GM12878 (cell line): ENCODE results near the gene ZBTB22. TPM values are rescaled to one million over a fixed set of nuclear protein-coding genes. Genes with fewer than 3 reads are reported as not detected.

Source experiments
- BHLHE40 ChIP-seq, 2 experiments: fragments of 450-650 bp in 1 of 2; IDR thresholded peaks; 2 replicates each; pipeline ENCODE4 v1.6.1; 2011 to 2017; ENCODE audit warnings: low read depth in 2 of 2, borderline replicate concordance in 1 of 2, improper control_type of control experiment in 1 of 2, low read length in 1 of 2, mild to moderate bottlenecking in 1 of 2
- E2F8 ChIP-seq: fragments of 450-650 bp; IDR thresholded peaks from 2 replicates; pipeline ENCODE4 v1.6.1; 2018; ENCODE audit warnings: mild to moderate bottlenecking, low read depth, moderate library complexity; ENCODE audit not compliant: partially characterized antibody
- EGR1 ChIP-seq, 2 experiments: IDR thresholded peaks; 1 replicate in 1 of 2; 2 replicates in 1 of 2; pipeline ENCODE4 v1.6.1; 2011 to 2012; ENCODE audit warnings: low read depth in 2 of 2, low read length in 2 of 2, borderline replicate concordance in 1 of 2, mild to moderate bottlenecking in 1 of 2, moderate library complexity in 1 of 2
- FOS ChIP-seq: IDR thresholded peaks from 3 replicates; pipeline ENCODE4 v1.6.1; 2011; ENCODE audit warnings: borderline replicate concordance; ENCODE audit not compliant: insufficient read length; ENCODE audit errors: extremely low read depth
- MLLT1 ChIP-seq: fragments of 450-650 bp; IDR thresholded peaks from 2 replicates; pipeline ENCODE4 v1.6.1; 2016; ENCODE audit warnings: mild to moderate bottlenecking
- NFXL1 ChIP-seq: fragments of 450-650 bp; IDR thresholded peaks from 2 replicates; pipeline ENCODE4 v1.6.1; 2017; ENCODE audit warnings: antibody characterized with exemption, mild to moderate bottlenecking, borderline replicate concordance
- NKRF ChIP-seq: fragments of 450-650 bp; conservative IDR thresholded peaks from 2 replicates; pipeline ENCODE4 v1.6.1; 2017; ENCODE audit warnings: mild to moderate bottlenecking, moderate library complexity
- PML ChIP-seq: IDR thresholded peaks from 2 replicates; pipeline ENCODE4 v1.6.1; 2012; ENCODE audit warnings: low read length, inconsistent platforms
- POLR2AphosphoS2 ChIP-seq: IDR thresholded peaks from 2 replicates; pipeline ENCODE4 v1.6.1; 2011; ENCODE audit warnings: low read depth, mild to moderate bottlenecking, low read length, improper control_type of control experiment, moderate library complexity
- RB1 ChIP-seq: fragments of 450-650 bp; formaldehyde crosslinking; IDR thresholded peaks from 2 replicates; pipeline ENCODE4 v1.6.1; 2017; ENCODE audit warnings: mild to moderate bottlenecking, borderline replicate concordance
- SIN3A ChIP-seq: IDR thresholded peaks from 2 replicates; pipeline ENCODE4 v1.6.1; 2012; ENCODE audit warnings: low read depth, low read length, improper control_type of control experiment
- SIX5 ChIP-seq: IDR thresholded peaks from 2 replicates; pipeline ENCODE4 v1.6.1; 2011; ENCODE audit warnings: mild to moderate bottlenecking, low read depth, low read length, moderate library complexity; ENCODE audit not compliant: severe bottlenecking
- SMAD1 ChIP-seq: fragments of 450-650 bp; IDR thresholded peaks from 2 replicates; pipeline ENCODE4 v1.6.1; 2018; ENCODE audit warnings: mild to moderate bottlenecking, low read depth; ENCODE audit not compliant: partially characterized antibody
- SMAD5 ChIP-seq: IDR thresholded peaks from 2 replicates; pipeline ENCODE4 v1.6.1; 2016; ENCODE audit warnings: antibody characterized with exemption, low read depth
- SREBF1 ChIP-seq: IDR thresholded peaks from 2 replicates; pipeline ENCODE4 v1.6.1; 2012; ENCODE audit warnings: mild to moderate bottlenecking, low read length
- ZBTB40 ChIP-seq: fragments of 450-650 bp; IDR thresholded peaks from 2 replicates; pipeline ENCODE4 v1.6.1; 2016; ENCODE audit warnings: mild to moderate bottlenecking, moderate library complexity, borderline replicate concordance
- ZNF207 ChIP-seq: fragments of 450-650 bp; IDR thresholded peaks from 2 replicates; pipeline ENCODE4 v1.6.1; 2014; ENCODE audit warnings: antibody characterized with exemption, mild to moderate bottlenecking, borderline replicate concordance
- ZNF384 ChIP-seq: IDR thresholded peaks from 2 replicates; pipeline ENCODE4 v1.6.1; 2012; ENCODE audit warnings: low read depth, mild to moderate bottlenecking, low read length, improper control_type of control experiment, borderline replicate concordance
- polyA plus RNA-seq, 11 experiments: library from polyadenylated mRNA; depleted of rRNA in 4 of 11; unstranded in 6 of 11; stranded (reverse) in 5 of 11; fragments of >200 nt; fragmentation: Nextera tagmentation in 4 of 11; fragmentation: Illumina TruSeq in 1 of 11; extraction: Ambion mirVana in 4 of 11; extraction: Trizol in 1 of 11; gene quantifications; 1 replicate in 1 of 11; 2 replicates in 10 of 11; pipeline versions ENCODE4 v1.2.1 to v1.2.3, GENCODE V29; 2011 to 2016; ENCODE audit warnings: inconsistent platforms in 2 of 11, missing spikeins in 2 of 11, low read depth in 1 of 11
- total RNA-seq, 4 experiments: library from RNA; depleted of rRNA in 3 of 4; stranded (reverse); fragments of >200 nt in 3 of 4; fragmentation: Illumina TruSeq in 1 of 4; extraction: Trizol in 1 of 4; gene quantifications; 2 replicates each; pipeline versions ENCODE4 v1.2.1 to v1.2.3, GENCODE V29; 2013 to 2021

ZBTB22 gene
- total and polyA plus RNA-seq, 10 of the 15 experiments (the other 5 are each of a cell fraction or from before 2014, with no cell fraction given) = 0.11 to 9.9 (median 4.8) TPM

GRCh38 chr6:33271468-33272274, 45.9 kb downstream of the ZBTB22 start, which contains the start of the genes RPS18 and VPS52 (continued):
- TF ChIP-seq SREBF1 = 0 out of 2 replicates have a peak, but pooled peaks have one; percentile 1
- TF ChIP-seq ZNF207 = no peak
- no peak for TF ChIP-seq PML
- no peak for TF ChIP-seq FOS
- TF ChIP-seq NKRF = peak; percentile 83
- peak in 1 of 2 experiments; percentile 42; a peak in 1 of 4 replicates for TF ChIP-seq BHLHE40 (IDR thresholded peaks at IDR 0.05; ENCODE audit: borderline replicate concordance in 1 of 2, low read depth in 2 of 2, low read length in 1 of 2)
- TF ChIP-seq MLLT1 = peak; percentile 85
- peak; percentile 98 for TF ChIP-seq E2F8
- no peak for TF ChIP-seq NFXL1
- peak; percentile 29 to 50; a peak in 2 of 3 replicates for TF ChIP-seq EGR1 (IDR thresholded peaks at IDR 0.05; ENCODE audit: borderline replicate concordance in 1 of 2, low read depth in 2 of 2, low read length in 2 of 2)
- peak; percentile 90 for TF ChIP-seq SMAD1
- TF ChIP-seq ZBTB40 = peak; percentile 100
- no peak; the same call in 1 of the 2 replicates for TF ChIP-seq RB1
- TF ChIP-seq SIN3A = peak; percentile 80; the same call in 1 of the 2 replicates
- peak; percentile 99 for TF ChIP-seq POLR2AphosphoS2
- TF ChIP-seq ZNF384 = no peak
- peak; percentile 99 for TF ChIP-seq SMAD5
- peak; percentile 57 for TF ChIP-seq SIX5
